HepG2 (cell line): ENCODE data around the gene PRDM10. TPM values are rescaled to one million over a fixed set of nuclear protein-coding genes. Genes with fewer than 3 reads are reported as not detected.

Source experiments
- ATAC-seq: fragments of 200-7000 bp; cut with Tn5 transposase; 3 replicates; pipeline ENCODE4 v1.9.1; 2020; ENCODE audit warnings: mild to moderate bottlenecking, moderate library complexity
- BruUV-seq: library from RNA; stranded (reverse); fragments of 400-500 nt; replicated peaks from 2 replicates; lab custom pipeline; 2021; lab: Mats Ljungman, UMichigan
- CTCF ChIA-PET: fragments of 300-600 bp; formaldehyde crosslinking; extraction: SDS; loops from one replicate; lab custom pipeline; 2021; ENCODE audit warnings: low total read pairs, inconsistent platforms, low intra/inter-chr PET ratio; lab: Yijun Ruan, JAX
- POLR2A ChIA-PET: fragments of 350-600 bp; sonication (Branson Sonifier 250); formaldehyde crosslinking; loops from one replicate; lab custom pipeline; 2020; ENCODE audit warnings: antibody characterized with exemption, inconsistent platforms; lab: Yijun Ruan, JAX
- DNase-seq: peaks from one replicate; pipeline ENCODE4 v3.0.0-alpha.2; 2015; ENCODE audit warnings: low spot score
- FAIRE-seq: peaks from 3 replicates; lab custom pipeline; 2011; peaks lifted over from hg19 to GRCh38; lab: Jason Lieb, UNC
- H2AFZ ChIP-seq: one replicate; pipeline ENCODE4 v1.6.1; 2011; ENCODE audit warnings: low read length, inconsistent platforms
- H3K27ac ChIP-seq: fragments of 300-600 bp; 3 replicates; pipeline ENCODE4 v1.8.0; 2011; ENCODE audit warnings: mixed run types, mild to moderate bottlenecking, mixed read lengths, low read length, inconsistent platforms; ENCODE audit not compliant: insufficient read depth; ENCODE audit errors: extremely low read length
- H3K27me3 ChIP-seq, 2 experiments: fragments of 200-600 bp in 1 of 2; 2 replicates in 1 of 2; 3 replicates in 1 of 2; pipeline versions ENCODE4 v1.6.0 to v1.8.0; 2011; ENCODE audit warnings: low read length in 2 of 2, mild to moderate bottlenecking in 2 of 2, moderate library complexity in 2 of 2, inconsistent platforms in 1 of 2; ENCODE audit not compliant: insufficient read depth in 2 of 2, control insufficient read depth in 1 of 2
- H3K36me3 ChIP-seq, 2 experiments: fragments of 200-600 bp in 1 of 2; replicated peaks in 1 of 2; 2 replicates in 1 of 2; 3 replicates in 1 of 2; pipeline versions ENCODE4 v1.5.1 to v1.8.0; 2011; ENCODE audit warnings: low read length in 2 of 2, inconsistent platforms in 1 of 2; ENCODE audit not compliant: insufficient read depth in 2 of 2, control insufficient read depth in 1 of 2
- H3K4me1 ChIP-seq: 2 replicates; pipeline ENCODE4 v1.5.1; 2012; ENCODE audit warnings: low read length, inconsistent platforms; ENCODE audit not compliant: insufficient read depth
- H3K4me2 ChIP-seq: 2 replicates; pipeline ENCODE4 v1.6.0; 2011; ENCODE audit warnings: low read depth, low read length, inconsistent platforms
- H3K4me3 ChIP-seq, 3 experiments: fragments of 200-600 bp in 1 of 3; sonication (generic), shearing (Covaris generic) in 1 of 3; replicated peaks in 1 of 3; 2 replicates each; pipeline ENCODE4 v1.5.1; 2011 to 2016; ENCODE audit warnings: low read length in 3 of 3, inconsistent platforms in 2 of 3, low read depth in 2 of 3, mild to moderate bottlenecking in 2 of 3, control low read depth in 1 of 3, mixed read lengths in 1 of 3; ENCODE audit not compliant: insufficient read depth in 1 of 3
- H3K79me2 ChIP-seq: one replicate; pipeline ENCODE4 v1.6.1; 2011; ENCODE audit warnings: low read length, inconsistent platforms; ENCODE audit not compliant: insufficient read depth
- H3K9ac ChIP-seq: 2 replicates; pipeline ENCODE4 v1.6.0; 2011; ENCODE audit warnings: mild to moderate bottlenecking, low read depth, low read length, inconsistent platforms; ENCODE audit not compliant: insufficient read depth
- H3K9me3 ChIP-seq: 2 replicates; pipeline ENCODE4 v1.5.1; 2012; ENCODE audit warnings: mild to moderate bottlenecking, low read length
- H4K20me1 ChIP-seq: 2 replicates; pipeline ENCODE4 v1.6.0; 2011; ENCODE audit warnings: inconsistent platforms, mild to moderate bottlenecking, low read length, moderate library complexity; ENCODE audit not compliant: insufficient read depth
- CREBL2 ChIP-seq: sonication (generic); formaldehyde crosslinking; IDR thresholded peaks from 2 replicates; pipeline ENCODE4 v1.8.1; 2023; ENCODE audit warnings: missing genetic modification reagents, mild to moderate bottlenecking, borderline replicate concordance
- RBM39 ChIP-seq: fragments of 200-400 bp; formaldehyde crosslinking; IDR thresholded peaks from one replicate; pipeline ENCODE4 v1.6.1; 2018; ENCODE audit warnings: antibody characterized with exemption, mild to moderate bottlenecking, low read depth, low read length; ENCODE audit not compliant: poor library complexity, severe bottlenecking
- SMAD1 ChIP-seq: sonication (generic); formaldehyde crosslinking; IDR thresholded peaks from 2 replicates; pipeline ENCODE4 v1.4.0; 2020; ENCODE audit warnings: missing genetic modification reagents, low read depth, mild to moderate bottlenecking, borderline replicate concordance
- SRSF4 ChIP-seq: fragments of 200-400 bp; formaldehyde crosslinking; IDR thresholded peaks from one replicate; pipeline ENCODE4 v1.6.1; 2018; ENCODE audit warnings: mild to moderate bottlenecking, low read depth, low read length, moderate library complexity; ENCODE audit not compliant: poor library complexity, severe bottlenecking
- WGBS: methylation state at CpG from one replicate; pipeline ENCODE4 v1.1.6; 2017; ENCODE audit warnings: low lambda C conversion rate; 5-methylcytosine and 5-hydroxymethylcytosine counted together
- in situ Hi-C: cut with HindIII; loops from 2 replicates; pipeline ENCODE4 v1.10.0; 2017; ENCODE audit warnings: low pct_unique_long_range_greater_than_20kb; ENCODE audit not compliant: extremely low pct_ligation_motif_present
- intact Hi-C: fragments of 100-400 bp; cut with micrococcal nuclease; formaldehyde crosslinking; loops from one replicate; pipeline ENCODE4 v1.10.0; 2022; ENCODE audit not compliant: unreplicated experiment
- polyA plus RNA-seq, 8 experiments: library from polyadenylated mRNA; depleted of rRNA in 3 of 8; stranded (reverse) in 7 of 8; unstranded in 1 of 8; fragments of >200 nt; fragmentation: Illumina TruSeq in 4 of 8; extraction: Trizol in 4 of 8; gene quantifications; 2 replicates each; pipeline versions ENCODE4 v1.2.1 to v1.2.3, GENCODE V29; 2011 to 2016; ENCODE audit warnings: low read depth in 4 of 8, missing spikeins in 1 of 8, mixed read lengths in 1 of 8; ENCODE audit not compliant: insufficient read depth in 1 of 8
- total RNA-seq, 5 experiments: library from RNA; depleted of rRNA; stranded (reverse); fragments of >200 nt; fragmentation: Illumina TruSeq; extraction: Trizol; gene quantifications; 2 replicates each; pipeline ENCODE4 v1.2.3, GENCODE V29; 2016; ENCODE audit warnings: low read depth in 1 of 5
- TF ChIP-seq, protein P1 (sequence below): sonication (generic); formaldehyde crosslinking; IDR thresholded peaks from 2 replicates; pipeline ENCODE4 v1.5.0; 2020; ENCODE audit warnings: missing genetic modification reagents
- TF ChIP-seq, protein P2 (sequence below): sonication (generic); formaldehyde crosslinking; IDR thresholded peaks from 2 replicates; pipeline ENCODE4 v1.5.1; 2020; ENCODE audit warnings: missing genetic modification reagents, mild to moderate bottlenecking, borderline replicate concordance

The PRDM10 gene
- total and polyA plus RNA-seq, 2 of the 13 experiments (the other 11 are each of a cell fraction or from before 2014, with no cell fraction given), result 5.7 to 5.8 TPM

DNA sequence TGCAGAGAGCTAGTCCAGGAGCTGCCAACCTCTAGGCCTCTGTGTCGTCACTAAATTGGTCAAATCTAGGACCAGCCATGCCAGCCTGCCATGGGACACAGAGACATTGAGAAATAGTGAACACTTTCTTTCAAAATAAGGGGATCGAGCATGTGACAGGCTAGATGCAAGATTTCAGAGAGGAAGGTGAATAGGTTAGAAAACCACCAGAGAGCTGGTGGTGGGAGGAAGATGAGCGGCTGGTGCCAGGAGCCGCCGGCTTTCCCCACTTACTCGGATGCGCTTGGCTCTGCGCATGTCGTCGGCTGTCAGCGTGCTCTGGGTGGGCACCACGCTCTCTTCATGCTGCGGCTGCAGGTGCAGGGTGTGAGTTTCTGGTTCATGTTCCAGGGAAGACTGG is 71.9 kb downstream of the PRDM10 start:
- ATAC-seq, result no peak
- no peak for FAIRE-seq
- peaks cover 2 to 21% of the 10 kb centered on the region in 2 experiments for H3K36me3 ChIP-seq
- no peak for DNase-seq
- H4K20me1 ChIP-seq, result no peaks in the 10 kb centered on the region
- H3K9ac ChIP-seq, result no peak overlapping the region
- H3K9me3 ChIP-seq, result no peaks in the 10 kb centered on the region
- no peak overlapping the region for H3K4me3 ChIP-seq
- no peak for TF ChIP-seq SMAD1 (CRISPR knock-in tag)
- TF ChIP-seq, protein P1, sequence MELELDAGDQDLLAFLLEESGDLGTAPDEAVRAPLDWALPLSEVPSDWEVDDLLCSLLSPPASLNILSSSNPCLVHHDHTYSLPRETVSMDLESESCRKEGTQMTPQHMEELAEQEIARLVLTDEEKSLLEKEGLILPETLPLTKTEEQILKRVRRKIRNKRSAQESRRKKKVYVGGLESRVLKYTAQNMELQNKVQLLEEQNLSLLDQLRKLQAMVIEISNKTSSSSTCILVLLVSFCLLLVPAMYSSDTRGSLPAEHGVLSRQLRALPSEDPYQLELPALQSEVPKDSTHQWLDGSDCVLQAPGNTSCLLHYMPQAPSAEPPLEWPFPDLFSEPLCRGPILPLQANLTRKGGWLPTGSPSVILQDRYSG (CRISPR knock-in tag), result no peak
- no peak for TF ChIP-seq RBM39
- TF ChIP-seq, protein P2, sequence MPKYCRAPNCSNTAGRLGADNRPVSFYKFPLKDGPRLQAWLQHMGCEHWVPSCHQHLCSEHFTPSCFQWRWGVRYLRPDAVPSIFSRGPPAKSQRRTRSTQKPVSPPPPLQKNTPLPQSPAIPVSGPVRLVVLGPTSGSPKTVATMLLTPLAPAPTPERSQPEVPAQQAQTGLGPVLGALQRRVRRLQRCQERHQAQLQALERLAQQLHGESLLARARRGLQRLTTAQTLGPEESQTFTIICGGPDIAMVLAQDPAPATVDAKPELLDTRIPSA (CRISPR knock-in tag), result no peak
- TF ChIP-seq CREBL2 (CRISPR knock-in tag), result no peak
- no peak for TF ChIP-seq SRSF4
- TF ChIP-seq, all 625 proteins: peak for 0
- Histone ChIP-seq H3K4me2 (no peak overlapping the region), H3K27me3 (no peaks in the 10 kb centered on the region), H3K4me1 (no peaks in the 10 kb centered on the region), H2AFZ (no peak overlapping the region), H3K27ac (no peak overlapping the region), H3K79me2 (no peaks in the 10 kb centered on the region)
- 99% methylated on average over 13 of the region's 13 CpGs for WGBS
- CTCF ChIA-PET, result no interaction called here
- POLR2A ChIA-PET, result interaction anchor here (0.6 to 1.2 kb wide), 2 partner anchors 52 to 73 kb away, joined by 3 to 4 read pairs; no protein-coding TSS in a partner anchor
- no TSS peak for BruUV-seq
- intact Hi-C loops, result no loop called here
- in situ Hi-C loops, result no loop called here
